Suprapubic skin (tissue), 3 donors: ENCODE measurements around the gene MAPK13.

ENCODE experiments used
- EP300 ChIP-seq: sonication (generic); formaldehyde crosslinking; IDR thresholded peaks from one replicate; pipeline ENCODE4 v1.6.1; 2017; ENCODE audit warnings: antibody characterized with exemption
- POLR2A ChIP-seq, 2 donors: fragments of 450-650 bp; IDR thresholded peaks; one replicate each; pipeline ENCODE4 v1.6.1; 2017; ENCODE audit warnings: antibody characterized with exemption in 2 of 2, mild to moderate bottlenecking in 2 of 2, moderate library complexity in 2 of 2
- TF ChIP-seq, protein P1 (sequence below), 2 donors: fragments of 200-600 bp in 1 of 2; fragments of 450-650 bp in 1 of 2; sonication (generic) in 1 of 2; IDR thresholded peaks; one replicate each; pipeline ENCODE4 v1.5.1; 2016 to 2019; ENCODE audit warnings: antibody characterized with exemption in 2 of 2, mild to moderate bottlenecking in 1 of 2, moderate library complexity in 1 of 2

- TF ChIP-seq EP300 (no peak), POLR2A (IDR thresholded peaks at IDR 0.05) (no peak)
- TF ChIP-seq, protein P1, sequence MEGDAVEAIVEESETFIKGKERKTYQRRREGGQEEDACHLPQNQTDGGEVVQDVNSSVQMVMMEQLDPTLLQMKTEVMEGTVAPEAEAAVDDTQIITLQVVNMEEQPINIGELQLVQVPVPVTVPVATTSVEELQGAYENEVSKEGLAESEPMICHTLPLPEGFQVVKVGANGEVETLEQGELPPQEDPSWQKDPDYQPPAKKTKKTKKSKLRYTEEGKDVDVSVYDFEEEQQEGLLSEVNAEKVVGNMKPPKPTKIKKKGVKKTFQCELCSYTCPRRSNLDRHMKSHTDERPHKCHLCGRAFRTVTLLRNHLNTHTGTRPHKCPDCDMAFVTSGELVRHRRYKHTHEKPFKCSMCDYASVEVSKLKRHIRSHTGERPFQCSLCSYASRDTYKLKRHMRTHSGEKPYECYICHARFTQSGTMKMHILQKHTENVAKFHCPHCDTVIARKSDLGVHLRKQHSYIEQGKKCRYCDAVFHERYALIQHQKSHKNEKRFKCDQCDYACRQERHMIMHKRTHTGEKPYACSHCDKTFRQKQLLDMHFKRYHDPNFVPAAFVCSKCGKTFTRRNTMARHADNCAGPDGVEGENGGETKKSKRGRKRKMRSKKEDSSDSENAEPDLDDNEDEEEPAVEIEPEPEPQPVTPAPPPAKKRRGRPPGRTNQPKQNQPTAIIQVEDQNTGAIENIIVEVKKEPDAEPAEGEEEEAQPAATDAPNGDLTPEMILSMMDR (IDR thresholded peaks at IDR 0.05): no peak
Measured at GRCh38 chr6:36126121-36126520, 4.2 kb upstream of the MAPK13 start.
